Measurements from ENCODE around the gene CCDC179. TPM values are rescaled to one million over a fixed set of nuclear protein-coding genes. Genes with fewer than 3 reads are reported as not detected.

Gene CCDC179
- total and polyA plus RNA-seq, 8 donors: not detected

GRCh38 chr11:22822203-22822602, 38.1 kb downstream of the CCDC179 start:
- no peaks in the 10 kb centered on the region for H3K4me1 ChIP-seq
- 94 to 96% methylated on average over 2 of the region's 2 CpGs for WGBS, 2 donors
- no peaks in the 10 kb centered on the region for H3K27me3 ChIP-seq
- TF ChIP-seq CTCF (IDR thresholded peaks at IDR 0.05): no peak
- H3K4me3 ChIP-seq: no peak overlapping the region
- H3K36me3 ChIP-seq: peaks cover 0 to 22% (median 0%) of the 10 kb centered on the region in 3 donors
- intact Hi-C loops (cut with DNase I): no loop called here
- ATAC-seq (no peak), FAIRE-seq (no peak), DNase-seq (no peak)
- no peak overlapping the region for H3K27ac ChIP-seq
- H3K9me3 ChIP-seq: no peaks in the 10 kb centered on the region

GRCh38 chr11:22809893-22810292, 50.4 kb downstream of the CCDC179 start:
- Histone ChIP-seq H3K4me3 (no peak overlapping the region), H3K27ac (no peak overlapping the region), H3K4me1 (peaks cover 0 to 8% (median 0%) of the 10 kb centered on the region in 3 donors), H3K27me3 (no peaks in the 10 kb centered on the region), H3K9me3 (no peaks in the 10 kb centered on the region), H3K36me3 (no peaks in the 10 kb centered on the region)
- no peak for TF ChIP-seq CTCF (IDR thresholded peaks at IDR 0.05)
- FAIRE-seq: no peak
- no peak for DNase-seq
- ATAC-seq: no peak
- WGBS, 2 donors: 93 to 94% methylated on average over 3 of the region's 3 CpGs
- intact Hi-C loops (cut with DNase I): no loop called here

- Histone ChIP-seq H3K36me3 (no peaks in the 10 kb centered on the region), H3K27me3 (no peaks in the 10 kb centered on the region), H3K27ac (peak overlapping the region in 1 of 4 donors; percentile 6), H3K9me3 (no peaks in the 10 kb centered on the region), H3K4me1 (peaks cover 0 to 8% (median 0%) of the 10 kb centered on the region in 3 donors), H3K4me3 (no peak overlapping the region)
- 92 to 93% methylated on average over 3 of the region's 3 CpGs for WGBS, 2 donors
- FAIRE-seq: no peak
- no peak for TF ChIP-seq CTCF (IDR thresholded peaks at IDR 0.05)
- no peak for DNase-seq
- ATAC-seq: no peak
- intact Hi-C loops (cut with DNase I): no loop called here
These were observed 51.6 kb downstream of the CCDC179 start for GRCh38 chr11:22808571-22809197.

GRCh38 chr11:22807855-22808570, 52.3 kb downstream of the CCDC179 start:
- DNase-seq (no peak), ATAC-seq (peak in 3 of 4 donors; percentile 44 to 66 (median 47)), FAIRE-seq (no peak)
- Histone ChIP-seq H3K27ac (peak overlapping the region in 1 of 4 donors; percentile 6), H3K4me1 (peaks cover 0 to 8% (median 0%) of the 10 kb centered on the region in 3 donors), H3K9me3 (no peaks in the 10 kb centered on the region), H3K4me3 (no peak overlapping the region), H3K36me3 (no peaks in the 10 kb centered on the region), H3K27me3 (no peaks in the 10 kb centered on the region)
- TF ChIP-seq CTCF (IDR thresholded peaks at IDR 0.05): no peak
- 87 to 91% methylated on average over 2 of the region's 2 CpGs for WGBS, 2 donors
- intact Hi-C loops (cut with DNase I): no loop called here

- intact Hi-C loops (cut with DNase I): no loop called here
- H3K27ac ChIP-seq: no peak overlapping the region
- FAIRE-seq (no peak), DNase-seq (no peak), ATAC-seq (no peak)
- H3K9me3 ChIP-seq: no peaks in the 10 kb centered on the region
- H3K4me3 ChIP-seq: no peak overlapping the region
- H3K4me1 ChIP-seq: peaks cover 0 to 8% (median 0%) of the 10 kb centered on the region in 3 donors
- TF ChIP-seq CTCF (IDR thresholded peaks at IDR 0.05): no peak
- 88 to 90% methylated on average over 2 of the region's 2 CpGs for WGBS, 2 donors
- no peaks in the 10 kb centered on the region for H3K36me3 ChIP-seq
- H3K27me3 ChIP-seq: no peaks in the 10 kb centered on the region
These were observed 52.9 kb downstream of the CCDC179 start for GRCh38 chr11:22807391-22807790.

All from pancreas (tissue), 10 donors.